Measurements from ENCODE around the gene ARHGAP23.

The ARHGAP23 gene

GRCh38 chr17:38452719-38453118 is 24.5 kb downstream of the ARHGAP23 start:
- Histone ChIP-seq H3K9me2 (replicated peaks; ENCODE audit: low read depth, low read length) (no peaks in the 10 kb centered on the region), H3K4me3 (ENCODE audit: low read length, poor library complexity, severe bottlenecking) (no peak overlapping the region), H3K9ac (ENCODE audit: low read depth, low read length, poor library complexity, severe bottlenecking) (no peak overlapping the region), H3K36me3 (ENCODE audit: insufficient read depth, low read length) (peaks cover 5% of the 10 kb centered on the region; the same call in 1 of the 2 replicates), H3F3A (ENCODE audit: low read depth) (no peaks in the 10 kb centered on the region), H3K79me2 (ENCODE audit: insufficient read depth, low read length) (peaks cover 95% of the 10 kb centered on the region), H2AFZ (ENCODE audit: low read length) (no peak overlapping the region), H3K27me3 (ENCODE audit: insufficient read depth, low read length, poor library complexity, severe bottlenecking) (no peaks in the 10 kb centered on the region), H3K9me3 (ENCODE audit: insufficient read depth, low read depth, low read length) (no peaks in the 10 kb centered on the region), H3K4me1 (ENCODE audit: insufficient read depth, low read length, poor library complexity, severe bottlenecking) (peaks cover 29% of the 10 kb centered on the region), H4K20me1 (ENCODE audit: insufficient read depth, low read length, poor library complexity, severe bottlenecking) (peaks cover 74% of the 10 kb centered on the region), H3K4me2 (ENCODE audit: low read depth, low read length, poor library complexity, severe bottlenecking) (no peak overlapping the region)
- TF ChIP-seq, protein P1, sequence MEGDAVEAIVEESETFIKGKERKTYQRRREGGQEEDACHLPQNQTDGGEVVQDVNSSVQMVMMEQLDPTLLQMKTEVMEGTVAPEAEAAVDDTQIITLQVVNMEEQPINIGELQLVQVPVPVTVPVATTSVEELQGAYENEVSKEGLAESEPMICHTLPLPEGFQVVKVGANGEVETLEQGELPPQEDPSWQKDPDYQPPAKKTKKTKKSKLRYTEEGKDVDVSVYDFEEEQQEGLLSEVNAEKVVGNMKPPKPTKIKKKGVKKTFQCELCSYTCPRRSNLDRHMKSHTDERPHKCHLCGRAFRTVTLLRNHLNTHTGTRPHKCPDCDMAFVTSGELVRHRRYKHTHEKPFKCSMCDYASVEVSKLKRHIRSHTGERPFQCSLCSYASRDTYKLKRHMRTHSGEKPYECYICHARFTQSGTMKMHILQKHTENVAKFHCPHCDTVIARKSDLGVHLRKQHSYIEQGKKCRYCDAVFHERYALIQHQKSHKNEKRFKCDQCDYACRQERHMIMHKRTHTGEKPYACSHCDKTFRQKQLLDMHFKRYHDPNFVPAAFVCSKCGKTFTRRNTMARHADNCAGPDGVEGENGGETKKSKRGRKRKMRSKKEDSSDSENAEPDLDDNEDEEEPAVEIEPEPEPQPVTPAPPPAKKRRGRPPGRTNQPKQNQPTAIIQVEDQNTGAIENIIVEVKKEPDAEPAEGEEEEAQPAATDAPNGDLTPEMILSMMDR (conservative IDR thresholded peaks at IDR 0.05; ENCODE audit: low read length) = no peak
- TF ChIP-seq EZH2phosphoT487 (IDR thresholded peaks at IDR 0.05; ENCODE audit: borderline replicate concordance) = no peak

DNA sequence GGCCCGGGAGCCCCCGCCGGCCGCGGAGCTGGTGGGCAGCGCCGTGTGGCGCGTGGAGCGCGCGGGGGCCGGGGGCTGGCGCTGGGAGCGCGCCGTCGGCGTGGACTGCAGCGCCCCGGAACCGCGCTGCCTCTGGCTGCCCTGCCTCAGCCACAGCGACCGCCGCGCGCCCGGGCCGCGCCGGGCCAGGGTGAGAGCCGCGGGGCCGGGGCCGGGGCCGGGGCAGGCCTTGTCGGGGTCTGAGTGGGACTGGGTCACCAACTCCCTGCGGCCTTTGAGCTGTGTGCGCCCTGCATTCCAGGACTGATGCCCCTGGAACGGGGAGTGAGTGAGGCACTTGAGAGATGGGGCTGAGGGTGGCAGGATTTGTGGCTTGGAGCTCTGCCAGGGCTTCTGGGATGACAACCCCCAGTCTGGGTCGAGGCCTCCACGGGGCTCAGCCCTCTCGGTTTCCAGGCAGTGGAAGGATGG is 25.7 kb downstream of the ARHGAP23 start:
- peaks cover 88% of the 10 kb centered on the region for H3K79me2 ChIP-seq (ENCODE audit: insufficient read depth, low read length)
- H3K9ac ChIP-seq (ENCODE audit: low read depth, low read length, poor library complexity, severe bottlenecking) = no peak overlapping the region
- peaks cover 18% of the 10 kb centered on the region; the same call in 1 of the 2 replicates for H3K36me3 ChIP-seq (ENCODE audit: insufficient read depth, low read length)
- H3K9me2 ChIP-seq (replicated peaks; ENCODE audit: low read depth, low read length) = no peaks in the 10 kb centered on the region
- H3K4me3 ChIP-seq (ENCODE audit: low read length, poor library complexity, severe bottlenecking) = no peak overlapping the region
- no peak overlapping the region for H2AFZ ChIP-seq (ENCODE audit: low read length)
- H4K20me1 ChIP-seq (ENCODE audit: insufficient read depth, low read length, poor library complexity, severe bottlenecking) = peaks cover 70% of the 10 kb centered on the region
- no peaks in the 10 kb centered on the region for H3K27me3 ChIP-seq (ENCODE audit: insufficient read depth, low read length, poor library complexity, severe bottlenecking)
- peaks cover 29% of the 10 kb centered on the region for H3K4me1 ChIP-seq (ENCODE audit: insufficient read depth, low read length, poor library complexity, severe bottlenecking)
- H3K4me2 ChIP-seq (ENCODE audit: low read depth, low read length, poor library complexity, severe bottlenecking) = no peak overlapping the region
- H3K9me3 ChIP-seq (ENCODE audit: insufficient read depth, low read depth, low read length) = no peaks in the 10 kb centered on the region
- H3F3A ChIP-seq (ENCODE audit: low read depth) = no peaks in the 10 kb centered on the region
- TF ChIP-seq, protein P1 (conservative IDR thresholded peaks at IDR 0.05; ENCODE audit: low read length) = no peak
- no peak for TF ChIP-seq EZH2phosphoT487 (IDR thresholded peaks at IDR 0.05; ENCODE audit: borderline replicate concordance)

GRCh38 chr17:38454532-38454931 is 26.3 kb downstream of the ARHGAP23 start:
- peaks cover 83% of the 10 kb centered on the region for H3K79me2 ChIP-seq (ENCODE audit: insufficient read depth, low read length)
- peaks cover 29% of the 10 kb centered on the region for H3K4me1 ChIP-seq (ENCODE audit: insufficient read depth, low read length, poor library complexity, severe bottlenecking)
- H2AFZ ChIP-seq (ENCODE audit: low read length) = no peak overlapping the region
- TF ChIP-seq, protein P1 (conservative IDR thresholded peaks at IDR 0.05; ENCODE audit: low read length) = no peak
- TF ChIP-seq EZH2phosphoT487 (IDR thresholded peaks at IDR 0.05; ENCODE audit: borderline replicate concordance) = no peak
- H3K4me3 ChIP-seq (ENCODE audit: low read length, poor library complexity, severe bottlenecking) = no peak overlapping the region
- no peaks in the 10 kb centered on the region for H3K9me3 ChIP-seq (ENCODE audit: insufficient read depth, low read depth, low read length)
- H4K20me1 ChIP-seq (ENCODE audit: insufficient read depth, low read length, poor library complexity, severe bottlenecking) = peaks cover 66% of the 10 kb centered on the region
- H3K9me2 ChIP-seq (replicated peaks; ENCODE audit: low read depth, low read length) = no peaks in the 10 kb centered on the region
- H3K4me2 ChIP-seq (ENCODE audit: low read depth, low read length, poor library complexity, severe bottlenecking) = no peak overlapping the region
- no peaks in the 10 kb centered on the region for H3K27me3 ChIP-seq (ENCODE audit: insufficient read depth, low read length, poor library complexity, severe bottlenecking)
- H3K9ac ChIP-seq (ENCODE audit: low read depth, low read length, poor library complexity, severe bottlenecking) = peak overlapping the region; percentile 43
- H3K36me3 ChIP-seq (ENCODE audit: insufficient read depth, low read length) = peaks cover 23% of the 10 kb centered on the region; the same call in 1 of the 2 replicates
- no peaks in the 10 kb centered on the region for H3F3A ChIP-seq (ENCODE audit: low read depth)
